Left forelimb (tissue), 1 donor: Measurements from ENCODE around the gene SIL1.
"Not testable (repeated sequence)": the region's sequence is repeated elsewhere in the genome, so short reads cannot be mapped to it uniquely, and the experiment has no call there.

Experiments
- DNase-seq: peaks from one replicate; pipeline ENCODE4 v3.0.0-alpha.2; 2018; ENCODE audit warnings: low spot score

The SIL1 gene

GRCh38 chr5:139105621-139106071, 92.5 kb downstream of the SIL1 start:
- DNase-seq, result no peak

GRCh38 chr5:139104577-139105276, 93.4 kb downstream of the SIL1 start:
- no peak for DNase-seq

DNA sequence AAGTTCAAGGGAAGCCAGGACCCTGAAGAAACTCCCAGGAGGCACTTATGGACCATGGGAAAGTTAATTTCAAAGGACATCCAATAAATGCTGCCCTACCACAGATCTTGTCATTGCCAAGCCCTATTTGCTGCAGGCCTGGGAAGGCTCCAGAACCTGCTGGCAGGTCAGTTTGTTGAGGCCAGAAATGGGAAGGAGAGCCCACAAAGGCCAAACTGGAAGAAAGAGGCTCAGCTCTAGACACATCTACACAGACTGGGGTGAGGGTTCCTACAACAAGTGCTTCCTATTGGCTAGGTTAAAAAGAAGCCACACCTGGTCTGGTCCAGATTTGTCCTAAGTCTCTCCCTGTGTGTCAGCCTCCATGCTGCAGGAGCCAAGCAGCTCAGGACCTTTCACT, 94.4 kb downstream of the SIL1 start:
- DNase-seq, result no peak

DNA sequence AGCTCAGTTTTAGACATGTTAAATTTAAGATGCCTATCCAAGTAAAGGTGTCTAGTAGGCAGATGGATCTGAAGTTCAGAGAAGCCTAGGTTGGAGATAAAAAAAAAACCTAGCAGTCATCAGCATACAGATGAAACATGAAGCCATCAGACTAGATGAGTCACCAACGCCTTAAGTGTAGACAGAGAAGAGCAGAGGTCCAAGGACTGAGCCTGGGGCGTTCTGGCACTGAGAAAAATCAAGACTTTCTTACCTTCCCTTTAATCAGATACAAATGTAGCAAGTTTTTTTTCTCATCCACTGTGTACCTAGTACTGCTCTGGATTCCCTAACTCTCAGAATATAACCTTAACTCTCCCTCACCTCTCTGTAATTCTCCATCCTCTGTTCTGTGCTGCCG, 97.3 kb downstream of the SIL1 start:
- no peak for DNase-seq

DNA sequence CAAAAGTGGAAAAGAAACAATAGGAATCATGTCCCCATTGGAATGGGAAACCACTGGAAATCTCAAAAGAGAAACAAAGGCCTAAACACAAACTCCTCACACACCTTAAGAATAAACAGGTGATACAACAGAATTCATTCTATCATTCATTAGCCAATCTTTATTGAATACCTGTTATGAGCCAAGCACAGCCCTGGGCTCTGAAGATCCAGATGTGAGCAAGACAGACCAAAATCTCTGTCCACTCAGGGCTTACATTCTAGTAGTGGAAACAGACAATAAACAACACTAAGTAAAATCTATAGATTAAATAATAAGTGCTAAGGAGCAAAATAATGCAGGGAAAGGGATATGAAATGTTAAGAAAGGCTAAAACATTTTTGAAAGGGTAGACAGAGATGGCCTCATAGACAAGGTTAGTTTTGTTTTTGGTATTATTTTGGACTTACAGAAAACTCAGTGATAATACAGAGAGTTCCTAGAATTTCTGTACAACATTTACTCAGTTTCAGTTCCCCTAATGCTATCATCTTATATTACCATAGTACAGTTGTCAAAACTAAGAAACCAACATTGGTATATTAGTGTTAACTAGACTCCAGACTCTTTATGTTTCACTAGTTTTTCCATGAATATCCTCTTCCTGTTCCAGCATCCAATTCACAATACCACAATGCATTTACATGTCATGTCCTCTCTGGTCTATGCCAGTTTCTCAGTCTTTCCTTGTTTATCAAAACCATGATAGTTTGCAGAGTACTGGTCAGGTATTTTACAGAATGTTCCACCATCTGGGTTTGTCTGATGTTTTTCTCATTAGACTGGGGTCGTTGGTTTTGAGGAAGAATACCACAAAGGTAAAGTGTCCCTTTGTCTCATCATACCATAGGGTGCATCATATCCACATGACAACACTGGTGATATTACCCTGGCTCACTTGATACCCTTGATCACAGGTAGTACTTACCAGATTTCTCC, 103.7 kb downstream of the SIL1 start:
- DNase-seq, result no peak

- DNase-seq, result no peak
Measured at GRCh38 chr5:139092741-139093343, 105.3 kb downstream of the SIL1 start.

DNA sequence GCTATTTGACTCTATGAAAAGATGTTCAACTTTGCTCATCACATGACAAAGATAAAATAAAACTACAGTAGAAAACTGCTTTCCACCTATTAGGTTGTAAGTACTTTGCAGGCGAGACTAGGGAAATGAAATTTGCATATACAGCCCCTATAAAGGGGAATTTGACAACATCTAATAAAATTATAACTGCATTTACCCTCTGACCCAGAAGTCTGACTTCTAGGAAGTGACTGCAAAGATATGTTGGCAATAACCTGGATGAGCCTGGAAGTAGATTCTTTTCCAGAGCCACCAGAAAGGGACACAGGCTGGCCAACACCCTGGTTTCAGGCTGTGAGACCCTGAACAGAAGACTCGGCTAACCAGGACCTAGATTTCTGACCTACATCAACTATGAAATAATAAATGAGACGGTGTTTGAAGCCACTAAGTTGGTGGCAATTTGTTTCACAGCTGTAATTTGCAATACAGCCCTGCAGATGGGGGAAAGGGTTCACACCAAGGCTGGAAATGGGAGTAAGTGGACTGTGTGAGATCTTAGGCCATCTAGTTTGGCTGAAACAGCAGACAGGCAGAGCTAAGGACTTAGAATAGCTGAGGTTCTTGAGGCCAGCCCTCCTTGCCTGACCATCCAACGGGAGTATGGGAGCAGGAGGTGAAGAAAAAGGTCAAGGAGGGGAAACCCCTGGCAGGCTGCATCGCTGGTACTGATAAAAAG, 106.6 kb downstream of the SIL1 start:
- no peak for DNase-seq

DNA sequence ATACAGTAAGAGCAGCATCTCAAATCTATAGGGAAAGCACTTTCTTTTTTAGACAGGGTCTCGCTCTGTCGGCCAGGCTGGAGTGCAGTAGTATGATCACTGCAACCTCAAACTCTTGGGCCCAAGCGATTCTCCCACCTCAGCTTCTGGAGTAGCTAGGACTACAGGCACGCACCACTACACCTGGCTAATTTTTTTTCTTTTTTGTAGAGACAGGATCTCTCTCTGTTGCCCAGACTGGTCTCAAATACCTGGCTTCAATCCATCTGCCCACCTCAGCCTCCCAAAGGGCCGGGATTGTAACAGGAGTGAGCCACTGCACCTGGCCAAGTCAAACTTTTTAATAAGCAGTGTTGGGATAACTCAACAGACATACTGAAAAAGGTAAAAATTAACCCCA, 107.6 kb downstream of the SIL1 start:
- DNase-seq, result no peak

GRCh38 chr5:139088024-139088423, 110.1 kb downstream of the SIL1 start:
- no peak for DNase-seq

DNA sequence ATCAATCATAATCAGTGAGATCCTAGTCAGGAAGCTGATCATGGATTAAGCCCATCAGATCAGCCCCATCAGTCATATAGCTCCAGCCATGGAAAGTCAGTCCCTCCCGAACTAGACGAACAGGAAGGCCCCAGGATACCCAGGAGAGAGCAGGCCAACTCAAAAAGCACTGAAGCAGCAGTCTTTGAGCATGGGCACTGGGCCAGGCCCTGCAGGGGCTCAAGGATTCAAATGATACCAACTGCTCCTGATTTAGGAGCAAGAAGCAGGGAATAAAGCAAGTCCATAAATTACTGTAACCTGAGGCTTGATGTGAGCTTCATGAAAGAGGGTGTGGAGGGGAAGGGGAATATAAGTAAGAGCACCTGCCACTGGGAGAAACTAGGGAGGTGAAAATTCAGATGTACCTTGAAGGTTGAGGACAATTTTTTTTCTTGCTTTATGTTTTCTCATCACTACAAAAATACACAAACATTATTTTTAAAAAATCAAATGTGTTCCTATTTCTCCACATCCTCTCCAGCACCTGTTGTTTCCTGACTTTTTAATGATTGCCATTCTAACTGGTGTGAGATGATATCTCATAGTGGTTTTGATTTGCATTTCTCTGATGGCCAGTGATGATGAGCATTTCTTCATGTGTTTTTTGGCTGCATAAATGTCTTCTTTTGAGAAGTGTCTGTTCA, 115.2 kb downstream of the SIL1 start:
- no peak for DNase-seq

DNA sequence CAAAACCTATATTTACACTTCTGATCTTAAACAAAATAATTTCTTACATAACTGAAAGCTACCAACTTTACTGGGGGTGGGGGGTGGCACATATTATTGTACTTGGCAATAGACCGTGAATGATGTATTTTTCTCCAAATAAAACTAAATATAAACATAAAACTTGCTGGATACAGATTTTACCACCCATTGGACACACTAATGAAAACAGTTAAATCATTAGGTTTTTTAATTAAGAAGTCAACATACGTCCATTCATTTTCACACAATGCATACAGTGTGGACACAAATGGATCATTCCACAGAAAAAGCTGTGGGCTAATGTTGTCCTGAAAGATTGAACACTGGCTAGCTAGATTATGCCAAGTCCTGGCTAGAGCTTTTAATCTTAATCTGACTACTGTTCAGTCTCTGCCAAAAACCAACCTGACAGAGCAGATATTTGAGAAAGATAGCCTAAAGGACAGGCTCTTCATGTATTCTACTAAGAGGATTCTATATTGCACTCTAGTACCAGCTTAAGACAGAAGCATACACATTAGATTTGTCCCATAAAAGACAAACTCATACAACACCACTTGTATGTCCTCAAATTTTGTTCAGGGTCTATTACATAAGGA, 118.1 kb downstream of the SIL1 start:
- DNase-seq, result no peak

DNA sequence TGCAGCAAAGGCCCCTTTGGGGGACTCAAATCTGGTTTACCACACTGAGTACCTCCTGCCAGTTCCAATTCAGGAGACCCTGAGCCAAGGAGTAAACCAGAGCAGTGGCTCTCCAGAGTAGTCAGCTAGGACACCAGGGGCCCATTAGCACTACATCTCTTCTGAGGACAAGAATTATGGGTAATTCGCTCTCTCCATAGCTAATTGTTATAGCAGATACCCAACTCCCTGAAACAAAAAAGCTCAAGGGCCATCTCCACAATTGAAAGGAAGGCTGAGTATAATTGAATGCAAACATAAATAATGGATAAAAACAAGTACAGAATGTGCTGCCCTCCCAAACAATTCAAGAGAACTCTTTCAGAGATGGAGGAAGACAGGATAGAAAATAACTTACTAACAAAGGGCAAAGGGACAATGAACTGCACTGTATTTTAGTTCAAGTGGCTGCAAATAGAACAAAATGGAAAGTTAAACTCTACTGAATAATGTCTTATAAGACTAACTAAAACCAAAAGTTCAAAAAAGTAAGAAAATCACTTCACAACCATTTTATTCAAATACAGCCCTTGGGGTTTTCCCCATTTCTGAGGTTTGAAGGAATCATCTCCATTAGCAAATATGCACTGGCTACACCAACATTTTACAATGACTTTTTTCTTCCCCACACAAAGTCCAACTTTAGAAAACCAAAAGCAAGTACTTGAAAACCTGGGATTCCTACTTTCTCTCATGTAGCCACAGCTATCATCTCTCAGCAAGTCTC, 118.8 kb downstream of the SIL1 start:
- no peak for DNase-seq

DNA sequence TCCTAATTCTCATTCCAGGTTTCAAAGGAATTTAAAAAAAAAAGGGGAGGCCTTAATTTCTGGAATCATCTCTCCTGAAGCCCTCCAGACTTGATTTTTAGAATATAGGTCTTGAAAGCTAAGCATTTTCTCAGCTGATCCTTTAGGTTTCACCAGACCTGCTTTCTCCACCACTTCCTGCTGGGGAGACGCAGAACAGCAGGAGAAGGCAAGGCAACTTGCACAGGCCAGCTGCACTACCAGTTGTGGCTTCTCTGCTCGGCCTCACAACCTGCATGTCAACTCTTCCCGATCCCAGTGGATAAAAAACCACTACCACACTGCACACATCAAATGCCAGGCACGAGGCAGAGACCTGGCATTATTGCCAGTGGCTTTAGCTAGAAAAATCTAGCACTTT, 119.8 kb downstream of the SIL1 start:
- no peak for DNase-seq

GRCh38 chr5:139077899-139078298, 120.3 kb downstream of the SIL1 start:
- DNase-seq, result no peak

GRCh38 chr5:139076111-139076510, 122.1 kb downstream of the SIL1 start:
- no peak for DNase-seq

GRCh38 chr5:139075066-139076050, 122.8 kb downstream of the SIL1 start:
- DNase-seq, result no peak

DNA sequence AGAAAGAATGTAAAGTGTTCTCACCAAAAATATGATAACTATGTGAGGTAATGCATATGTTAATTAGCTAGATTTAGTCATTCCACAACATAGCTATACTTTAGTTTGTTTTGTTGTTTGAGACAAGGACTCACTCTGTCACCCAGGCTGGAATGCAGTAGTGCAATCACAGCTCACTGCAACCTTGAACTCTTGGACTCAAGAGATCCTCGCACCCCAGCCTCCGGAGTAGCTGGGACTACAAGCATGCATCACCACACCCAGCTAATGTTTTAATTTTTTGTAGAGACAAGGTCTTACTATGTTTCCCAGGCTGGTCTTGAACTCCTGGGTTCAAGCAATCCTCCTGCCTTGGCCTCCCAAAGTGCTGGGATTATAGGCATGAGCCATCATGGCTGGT, 124.2 kb downstream of the SIL1 start:
- DNase-seq, result not testable (repeated sequence)

DNA sequence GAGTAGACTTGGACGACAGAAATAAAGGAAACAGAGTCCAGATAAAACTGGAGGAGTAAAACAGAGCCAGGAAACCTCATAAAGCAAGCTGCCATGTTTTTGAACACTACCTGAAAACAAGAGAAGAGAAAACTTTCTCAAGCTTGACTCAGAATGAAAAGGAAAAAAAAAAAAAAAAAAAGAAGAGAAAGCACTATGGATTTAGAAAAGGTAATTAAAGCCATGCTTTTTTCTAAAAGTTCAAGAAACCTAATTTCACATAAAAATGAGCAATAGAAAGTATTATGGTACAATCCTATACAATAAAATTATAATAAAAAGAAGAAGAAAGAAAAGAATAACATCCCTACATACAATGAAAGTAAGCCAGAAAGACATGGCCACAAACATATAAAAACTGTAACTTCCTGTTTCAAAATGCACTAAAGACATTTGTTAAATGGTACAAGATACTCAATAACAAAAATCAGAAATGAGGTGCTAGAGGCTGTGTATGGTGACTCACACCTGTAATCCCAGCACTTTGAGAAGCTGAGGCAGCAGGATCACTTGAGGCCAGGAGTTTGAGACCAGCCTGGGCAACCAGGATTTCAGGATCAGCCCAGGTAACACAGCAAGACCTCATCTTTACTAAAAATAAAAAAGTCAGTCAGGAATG, 129.5 kb downstream of the SIL1 start:
- DNase-seq, result no peak
